NCI-H446 treated with DMSO at 0.1 percent for 48 hours (cell line): Measurements from ENCODE around the gene BET1.
"Not testable (repeated sequence)": the region's sequence is repeated elsewhere in the genome, so short reads cannot be mapped to it uniquely, and the experiment has no call there.

Experiments
- DNase-seq: peaks from one replicate; lab custom pipeline; 2025; lab: John Stamatoyannopoulos, UW

Gene BET1

GRCh38 chr7:94004024-94004951 lies at the start of gene BET1:
Gene BET1, minus strand, starts transcription at chr7:94004355. Its CDS starts 139 bp downstream, at chr7:94004216.
- DNase-seq = peak; percentile 83

GRCh38 chr7:94053532-94053931 lies 49.4 kb upstream of the BET1 start:
- no peak for DNase-seq

GRCh38 chr7:94052398-94053180 lies 48.4 kb upstream of the BET1 start:
- no peak for DNase-seq

GRCh38 chr7:94050046-94050445 lies 45.9 kb upstream of the BET1 start:
- DNase-seq = no peak

- no peak for DNase-seq
These were observed 45.5 kb upstream of the BET1 start for GRCh38 chr7:94049615-94050014.

GRCh38 chr7:94048755-94049154 lies 44.6 kb upstream of the BET1 start:
- no peak for DNase-seq

- DNase-seq = no peak
These were observed 43.8 kb upstream of the BET1 start for GRCh38 chr7:94047956-94048355.

GRCh38 chr7:94045581-94045980 lies 41.4 kb upstream of the BET1 start:
- no peak for DNase-seq

GRCh38 chr7:94044806-94045205 lies 40.7 kb upstream of the BET1 start:
- DNase-seq = no peak

- DNase-seq = no peak
These were observed 39.1 kb upstream of the BET1 start for GRCh38 chr7:94043299-94043698.

GRCh38 chr7:94042381-94042780 lies 38.2 kb upstream of the BET1 start:
- DNase-seq = no peak

GRCh38 chr7:94041529-94041928 lies 37.4 kb upstream of the BET1 start:
- no peak for DNase-seq

GRCh38 chr7:94040254-94040653 lies 36.1 kb upstream of the BET1 start:
- no peak for DNase-seq

- no peak for DNase-seq
These were observed 35.3 kb upstream of the BET1 start for GRCh38 chr7:94039368-94040035.

- DNase-seq = no peak
These were observed 27.7 kb upstream of the BET1 start for GRCh38 chr7:94031865-94032264.

- no peak for DNase-seq
These were observed 26.5 kb upstream of the BET1 start for GRCh38 chr7:94030634-94031033.

- DNase-seq = no peak
These were observed 25.8 kb upstream of the BET1 start for GRCh38 chr7:94029976-94030375.

GRCh38 chr7:94028768-94029167 lies 24.6 kb upstream of the BET1 start:
- DNase-seq = no peak

GRCh38 chr7:94026619-94027018 lies 22.5 kb upstream of the BET1 start:
- DNase-seq = not testable (repeated sequence)

GRCh38 chr7:94022550-94022949 lies 18.4 kb upstream of the BET1 start:
- DNase-seq = no peak

- no peak for DNase-seq
These were observed 12.6 kb upstream of the BET1 start for GRCh38 chr7:94016786-94017185.

- no peak for DNase-seq
These were observed 11.4 kb upstream of the BET1 start for GRCh38 chr7:94015538-94015937.

GRCh38 chr7:94012746-94013145 lies 8.6 kb upstream of the BET1 start:
- no peak for DNase-seq
